ENCODE data around the gene PFKP. TPM values are rescaled to one million over a fixed set of nuclear protein-coding genes. Genes with fewer than 3 reads are reported as not detected.

Gene PFKP
- total RNA-seq, 1 donor from 2014 or later: 23.5 TPM

DNA sequence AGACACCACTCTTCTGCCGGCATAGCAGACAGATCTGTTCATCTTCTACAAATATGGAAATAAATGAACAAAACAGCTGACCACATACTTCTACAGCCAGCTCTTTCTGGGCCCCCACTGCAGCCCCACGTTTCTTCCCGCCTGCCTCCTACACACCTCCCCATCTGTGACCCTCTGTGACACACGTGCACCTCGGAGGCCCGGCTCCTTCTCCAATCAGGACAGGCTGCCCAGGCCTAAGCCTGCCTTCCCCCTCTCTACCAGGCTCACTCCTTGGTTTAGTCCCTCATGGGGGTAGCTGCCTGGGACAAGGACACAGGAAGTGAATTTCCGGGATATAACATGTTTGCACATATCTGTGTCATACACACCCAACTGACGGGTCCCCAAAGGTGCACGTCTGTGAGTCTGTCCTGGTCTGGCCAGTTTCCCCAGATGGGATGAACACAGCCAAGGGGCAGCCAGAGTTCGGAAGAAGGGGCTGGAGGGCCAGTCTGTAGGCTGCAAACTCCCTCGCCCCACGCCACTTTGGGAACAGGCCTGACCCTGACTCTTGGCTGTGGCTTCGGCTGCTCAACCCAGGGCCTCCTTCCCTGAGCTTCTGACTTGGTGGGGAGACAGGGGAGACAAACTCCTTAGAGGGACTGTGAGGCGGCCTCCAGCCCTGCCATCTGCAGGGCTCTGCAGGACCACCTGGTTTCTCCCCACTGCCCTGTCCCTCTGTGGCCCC lies 75.0 kb downstream of the PFKP start:
- no peaks in the 10 kb centered on the region for H3K9me3 ChIP-seq
- DNase-seq: no peak
- H3K27me3 ChIP-seq (ENCODE audit: low read depth): no peaks in the 10 kb centered on the region
- intact Hi-C loops (cut with DNase I): no loop called here
- H3K4me3 ChIP-seq: no peak overlapping the region
- no peak for ATAC-seq
- H3K4me1 ChIP-seq: no peaks in the 10 kb centered on the region
- H3K27ac ChIP-seq: no peak overlapping the region
- TF ChIP-seq, protein P1, sequence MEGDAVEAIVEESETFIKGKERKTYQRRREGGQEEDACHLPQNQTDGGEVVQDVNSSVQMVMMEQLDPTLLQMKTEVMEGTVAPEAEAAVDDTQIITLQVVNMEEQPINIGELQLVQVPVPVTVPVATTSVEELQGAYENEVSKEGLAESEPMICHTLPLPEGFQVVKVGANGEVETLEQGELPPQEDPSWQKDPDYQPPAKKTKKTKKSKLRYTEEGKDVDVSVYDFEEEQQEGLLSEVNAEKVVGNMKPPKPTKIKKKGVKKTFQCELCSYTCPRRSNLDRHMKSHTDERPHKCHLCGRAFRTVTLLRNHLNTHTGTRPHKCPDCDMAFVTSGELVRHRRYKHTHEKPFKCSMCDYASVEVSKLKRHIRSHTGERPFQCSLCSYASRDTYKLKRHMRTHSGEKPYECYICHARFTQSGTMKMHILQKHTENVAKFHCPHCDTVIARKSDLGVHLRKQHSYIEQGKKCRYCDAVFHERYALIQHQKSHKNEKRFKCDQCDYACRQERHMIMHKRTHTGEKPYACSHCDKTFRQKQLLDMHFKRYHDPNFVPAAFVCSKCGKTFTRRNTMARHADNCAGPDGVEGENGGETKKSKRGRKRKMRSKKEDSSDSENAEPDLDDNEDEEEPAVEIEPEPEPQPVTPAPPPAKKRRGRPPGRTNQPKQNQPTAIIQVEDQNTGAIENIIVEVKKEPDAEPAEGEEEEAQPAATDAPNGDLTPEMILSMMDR (IDR thresholded peaks at IDR 0.05): no peak
- peaks cover 100% of the 10 kb centered on the region for H3K36me3 ChIP-seq

DNA sequence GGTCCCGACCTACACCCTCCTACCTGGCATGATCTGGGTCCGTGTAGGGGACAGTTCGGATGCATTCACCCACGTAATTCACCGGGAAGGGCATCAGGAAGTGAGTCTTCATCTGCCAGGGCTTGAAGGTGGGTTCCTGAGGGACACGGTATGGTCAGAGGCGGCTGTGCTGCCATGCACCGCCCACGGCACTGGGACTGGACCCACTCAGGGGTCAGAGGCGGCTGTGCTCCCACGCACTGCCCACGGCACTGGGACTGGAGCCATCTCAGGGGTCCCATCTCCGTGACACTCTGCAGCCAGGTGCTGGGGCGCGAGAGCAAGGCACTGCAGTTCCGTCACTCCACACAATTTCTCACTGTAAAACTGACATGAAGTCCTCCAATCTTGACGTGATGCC lies 76.0 kb downstream of the PFKP start:
- intact Hi-C loops (cut with DNase I): no loop called here
- Histone ChIP-seq H3K27ac (no peak overlapping the region), H3K27me3 (ENCODE audit: low read depth) (no peaks in the 10 kb centered on the region), H3K4me3 (no peak overlapping the region), H3K9me3 (no peaks in the 10 kb centered on the region), H3K4me1 (no peaks in the 10 kb centered on the region), H3K36me3 (peaks cover 100% of the 10 kb centered on the region)
- ATAC-seq: no peak
- DNase-seq: no peak
- TF ChIP-seq, protein P1 (IDR thresholded peaks at IDR 0.05): no peak

DNA sequence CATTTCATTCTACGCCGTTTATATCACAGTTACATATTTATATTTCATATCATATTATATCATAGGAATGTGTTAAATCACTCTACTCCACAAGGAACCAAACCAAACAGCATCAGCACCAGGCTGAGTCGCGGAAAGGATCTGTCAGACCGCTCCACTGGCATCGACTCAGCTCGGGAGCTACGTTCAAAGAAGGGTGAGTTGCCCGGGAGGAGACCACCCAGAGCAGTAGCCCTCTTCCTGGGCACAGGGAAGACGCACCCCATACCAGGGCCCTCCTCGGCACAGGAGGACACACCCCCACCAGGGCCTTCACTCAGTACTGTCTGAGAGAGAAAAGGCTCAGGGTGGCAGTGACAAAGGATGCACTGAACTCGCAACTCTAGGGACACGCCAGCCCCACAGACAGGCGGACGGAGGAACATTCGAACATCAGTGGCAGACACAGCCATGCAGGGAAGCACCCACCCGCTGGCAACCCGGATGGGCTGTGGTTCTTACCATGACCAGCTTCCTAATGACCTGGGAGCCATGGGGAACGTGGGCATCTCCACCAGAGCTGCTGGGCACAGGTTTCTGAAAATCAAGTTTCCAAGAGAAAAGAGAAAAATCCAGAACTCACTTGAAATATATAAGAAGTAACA lies 76.6 kb downstream of the PFKP start:
- Histone ChIP-seq H3K27me3 (ENCODE audit: low read depth) (no peaks in the 10 kb centered on the region), H3K4me3 (no peak overlapping the region), H3K4me1 (no peaks in the 10 kb centered on the region), H3K27ac (no peak overlapping the region), H3K9me3 (no peaks in the 10 kb centered on the region), H3K36me3 (peaks cover 100% of the 10 kb centered on the region)
- TF ChIP-seq, protein P1 (IDR thresholded peaks at IDR 0.05): no peak
- DNase-seq (no peak), ATAC-seq (no peak)
- intact Hi-C loops (cut with DNase I): no loop called here

DNA sequence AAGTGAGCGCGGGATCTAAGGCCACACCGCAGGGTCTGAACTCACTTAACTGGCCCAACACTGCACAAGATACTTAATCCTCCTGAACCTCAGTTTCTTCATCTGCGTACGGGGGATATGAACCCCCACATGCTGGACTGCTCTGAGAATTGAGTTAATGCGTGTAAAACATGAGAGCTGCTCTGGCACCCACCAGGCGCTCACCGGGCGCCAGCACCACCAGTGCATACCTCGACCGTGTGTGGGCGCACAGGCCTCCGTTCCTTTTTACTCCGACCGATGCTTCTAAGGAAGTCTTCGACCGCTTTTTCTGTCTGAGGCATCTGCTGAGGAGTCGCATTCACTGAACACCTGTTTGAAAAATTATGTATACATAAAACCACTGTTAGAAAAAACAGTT lies 78.0 kb downstream of the PFKP start:
- Histone ChIP-seq H3K27me3 (ENCODE audit: low read depth) (no peaks in the 10 kb centered on the region), H3K9me3 (no peaks in the 10 kb centered on the region), H3K4me3 (no peak overlapping the region), H3K4me1 (no peaks in the 10 kb centered on the region), H3K36me3 (peaks cover 100% of the 10 kb centered on the region), H3K27ac (no peak overlapping the region)
- intact Hi-C loops (cut with DNase I): no loop called here
- DNase-seq (no peak), ATAC-seq (no peak)
- TF ChIP-seq, protein P1 (IDR thresholded peaks at IDR 0.05): no peak

- intact Hi-C loops (cut with DNase I): no loop called here
- H3K27me3 ChIP-seq (ENCODE audit: low read depth): no peaks in the 10 kb centered on the region
- H3K4me3 ChIP-seq: no peak overlapping the region
- peaks cover 100% of the 10 kb centered on the region for H3K36me3 ChIP-seq
- H3K4me1 ChIP-seq: no peaks in the 10 kb centered on the region
- DNase-seq (no peak), ATAC-seq (no peak)
- no peaks in the 10 kb centered on the region for H3K9me3 ChIP-seq
- H3K27ac ChIP-seq: no peak overlapping the region
- TF ChIP-seq, protein P1 (IDR thresholded peaks at IDR 0.05): no peak
Measured at GRCh38 chr10:3146289-3146688, 78.9 kb downstream of the PFKP start.

Measured in lower lobe of right lung (tissue), 2 donors.